HEK293T (cell line): Measurements from ENCODE around the gene KLHDC10.

Experiments
- BHLHE40 ChIP-seq: fragments of 450-650 bp; IDR thresholded peaks from 2 replicates; pipeline ENCODE4 v1.6.1; 2016; ENCODE audit warnings: mild to moderate bottlenecking, moderate library complexity, borderline replicate concordance
- ELF4 ChIP-seq: fragments of 450-650 bp; IDR thresholded peaks from 2 replicates; pipeline ENCODE4 v1.6.1; 2017; ENCODE audit warnings: antibody characterized with exemption
- HDGF ChIP-seq: fragments of 450-650 bp; IDR thresholded peaks from 2 replicates; pipeline ENCODE4 v1.6.1; 2017; ENCODE audit warnings: antibody characterized with exemption, borderline replicate concordance
- L3MBTL2 ChIP-seq: fragments of 450-650 bp; conservative IDR thresholded peaks from 2 replicates; pipeline ENCODE4 v1.6.1; 2016; ENCODE audit warnings: mild to moderate bottlenecking
- NFRKB ChIP-seq: fragments of 450-650 bp; IDR thresholded peaks from 2 replicates; pipeline ENCODE4 v1.6.1; 2016; ENCODE audit warnings: mild to moderate bottlenecking, moderate library complexity

DNA sequence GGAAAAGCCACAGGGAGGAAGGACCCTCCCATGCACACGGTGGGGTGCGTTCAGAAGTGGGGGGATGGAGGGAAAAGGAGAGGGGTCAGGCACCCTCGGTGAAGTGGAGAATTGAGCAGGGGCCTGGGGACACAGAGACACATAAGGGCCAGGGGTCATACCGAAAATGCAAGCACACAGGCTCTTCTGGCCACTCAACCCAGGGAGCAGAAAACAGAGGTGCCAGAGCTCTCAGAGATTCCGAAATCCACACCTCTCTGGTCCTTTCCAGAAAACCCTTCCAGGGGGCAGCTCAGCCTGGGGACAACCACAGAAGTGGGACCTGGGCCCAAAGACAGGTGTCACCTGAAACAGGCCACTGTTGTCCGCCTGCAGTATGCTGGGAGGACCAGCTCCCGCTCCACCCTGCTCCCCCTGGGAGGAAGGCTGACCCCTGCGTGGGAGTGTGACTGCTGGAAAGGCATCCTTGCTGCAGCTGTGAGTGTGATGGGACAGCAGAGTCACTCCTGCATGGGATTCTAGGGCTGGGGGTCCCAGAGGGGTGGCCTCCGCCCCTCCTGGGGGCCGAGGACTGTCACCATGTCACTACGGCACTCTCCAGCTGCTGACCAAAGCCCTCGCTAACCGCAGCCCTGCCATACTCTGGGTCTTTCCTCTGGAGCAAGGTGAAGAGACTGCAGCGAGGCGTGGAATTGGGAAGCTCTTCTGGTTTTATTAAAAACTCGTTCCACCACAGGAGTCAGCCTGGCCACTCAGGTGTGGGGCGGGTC, 71.7 kb downstream of the KLHDC10 start:
- TF ChIP-seq HDGF (no peak), L3MBTL2 (no peak), ELF4 (no peak), BHLHE40 (no peak), NFRKB (no peak)
